Measurements from ENCODE around the gene OARD1.
"Not testable (repeated sequence)": the region's sequence is repeated elsewhere in the genome, so short reads cannot be mapped to it uniquely, and the experiment has no call there.

OARD1 gene

DNA sequence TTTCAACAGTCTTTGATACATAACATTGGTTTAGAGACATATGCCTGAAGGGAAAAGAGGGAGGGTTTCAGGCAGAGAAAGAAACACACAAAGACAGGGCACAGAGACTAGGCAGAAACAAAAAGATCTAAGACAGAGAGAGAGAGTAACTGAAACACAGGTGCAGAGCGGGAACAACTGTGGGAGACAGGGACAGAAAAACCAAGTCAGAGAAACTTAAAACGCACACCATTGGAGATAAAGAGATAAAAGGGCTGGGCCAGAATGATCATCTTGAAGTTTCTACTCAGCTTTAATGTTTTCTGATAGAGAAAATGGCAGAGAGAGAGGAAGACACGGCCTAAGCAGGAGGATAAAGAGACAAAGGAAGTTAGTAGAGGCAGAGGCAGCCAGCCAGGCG lies 44.9 kb downstream of the OARD1 start:
- no peak for DNase-seq (ENCODE audit: low read depth, low spot score)

DNA sequence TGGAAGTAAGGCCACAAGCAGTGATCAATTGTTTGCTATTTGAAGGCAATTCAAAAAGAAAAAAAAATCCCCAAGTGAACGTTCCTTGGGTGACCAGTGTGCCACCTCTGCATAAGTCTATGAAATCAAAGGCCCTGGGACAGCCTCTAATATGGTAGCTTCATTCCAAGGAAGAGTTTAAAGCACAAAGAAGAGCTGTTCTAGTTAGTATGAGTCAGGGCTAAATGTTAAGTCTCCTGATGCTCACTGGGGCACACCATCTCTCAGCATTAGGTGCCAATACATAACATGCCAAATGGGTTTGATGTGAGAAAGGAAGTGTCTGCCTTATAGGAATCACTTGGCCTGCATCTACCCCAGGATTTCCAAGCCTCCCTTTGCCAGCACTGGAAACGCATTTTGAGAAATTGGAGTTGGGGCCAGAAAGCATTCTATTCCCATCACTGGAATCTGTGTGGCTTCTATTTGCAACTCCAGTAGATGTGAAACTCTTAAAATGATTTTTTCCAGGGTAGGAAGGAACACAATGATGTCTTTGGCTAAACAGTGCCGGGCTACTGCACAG lies 46.1 kb downstream of the OARD1 start:
- DNase-seq (ENCODE audit: low read depth, low spot score): no peak

DNA sequence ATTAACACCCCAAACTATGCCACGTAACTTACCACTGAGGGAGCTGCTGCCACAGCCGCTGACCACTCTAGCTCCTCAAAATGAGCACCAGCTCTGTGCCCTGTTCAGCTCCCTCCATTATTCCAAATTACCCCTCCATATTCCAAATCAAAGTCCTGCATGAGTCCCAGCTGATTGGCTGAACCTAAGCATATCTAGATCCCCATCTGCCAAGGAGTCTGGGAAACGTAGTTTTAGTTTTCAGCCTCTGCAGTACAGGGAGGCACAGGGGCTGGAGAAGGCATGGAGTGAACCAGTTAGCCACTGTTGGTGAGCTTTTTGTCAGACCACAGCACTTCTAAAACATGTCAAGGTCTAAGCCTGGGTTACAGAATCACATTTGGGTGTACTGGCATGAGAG lies 49.0 kb downstream of the OARD1 start:
- DNase-seq (ENCODE audit: low read depth, low spot score): no peak

DNA sequence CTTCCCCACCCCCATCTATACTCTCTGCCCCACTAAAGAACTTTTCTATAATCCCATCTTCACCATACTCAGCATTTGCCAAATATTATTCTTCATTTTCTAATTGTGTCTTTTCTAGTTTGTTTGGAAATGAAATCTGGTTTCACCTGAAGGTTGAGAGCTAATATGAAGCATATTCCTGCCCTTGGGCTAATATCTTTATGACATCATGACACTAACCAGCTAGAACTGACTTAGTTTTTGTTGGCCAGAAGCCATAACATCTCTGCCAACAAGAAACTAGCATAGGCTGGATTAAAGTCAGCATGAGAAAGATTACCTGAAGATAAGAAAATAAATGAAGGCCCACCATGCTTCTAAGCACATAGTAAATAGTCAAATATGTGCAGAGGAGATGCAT lies 49.9 kb downstream of the OARD1 start:
- no peak for DNase-seq (ENCODE audit: low read depth, low spot score)

DNA sequence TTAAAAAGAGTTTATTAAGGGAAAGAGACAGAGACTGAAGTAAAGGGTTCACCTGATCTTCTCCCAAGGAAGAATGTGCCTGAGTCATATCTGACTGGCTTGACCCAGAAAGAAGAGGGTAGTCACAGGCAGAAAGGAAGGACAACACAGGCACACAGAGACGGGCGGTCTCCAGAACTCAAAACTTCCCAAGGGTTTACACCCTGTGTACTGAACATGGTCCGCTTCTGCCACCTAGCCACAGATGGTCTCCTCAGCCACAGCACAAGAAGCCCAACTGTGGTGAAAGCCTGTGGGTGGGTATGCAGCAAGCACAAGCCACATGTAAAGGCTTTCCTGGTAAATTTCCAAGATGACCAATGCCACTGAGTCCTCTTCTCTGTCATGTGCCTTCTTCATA lies 50.3 kb downstream of the OARD1 start:
- no peak for DNase-seq (ENCODE audit: low read depth, low spot score)

DNA sequence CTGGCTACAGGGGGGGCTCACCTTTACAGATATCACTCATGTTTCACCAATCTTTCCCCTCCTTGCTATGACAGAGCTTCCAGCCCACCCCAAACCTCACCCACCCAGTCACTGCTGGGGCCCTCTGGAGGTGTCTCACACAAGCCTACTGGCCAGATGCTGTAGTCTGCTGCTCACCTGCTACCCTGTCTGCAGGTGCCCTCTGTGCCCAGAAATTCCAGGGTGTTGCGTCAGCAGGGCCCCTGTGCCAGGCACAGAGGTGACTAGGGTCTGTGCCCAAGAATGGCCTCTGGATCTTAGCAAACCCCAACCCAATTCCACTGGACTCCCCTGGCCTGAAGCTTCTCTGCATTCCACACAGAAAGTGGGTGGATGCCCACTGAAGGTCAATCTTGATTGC lies 54.5 kb downstream of the OARD1 start:
- no peak for DNase-seq (ENCODE audit: low read depth, low spot score)

DNA sequence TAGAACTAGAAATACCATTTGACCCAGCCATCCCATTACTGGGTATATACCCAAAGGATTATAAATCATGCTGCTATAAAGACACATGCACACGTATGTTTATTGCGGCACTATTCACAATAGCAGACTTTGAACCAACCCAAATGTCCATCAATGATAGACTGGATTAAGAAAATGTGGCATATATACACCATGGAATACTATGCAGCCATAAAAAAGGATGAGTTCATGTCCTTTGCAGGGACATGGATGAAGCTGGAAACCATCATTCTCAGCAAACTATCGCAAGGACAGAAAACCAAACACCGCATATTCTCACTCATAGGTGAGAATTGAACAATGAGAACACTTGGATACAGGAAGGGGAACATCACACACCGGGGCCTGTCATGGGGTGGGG lies 56.3 kb downstream of the OARD1 start:
- not testable (repeated sequence) for DNase-seq (ENCODE audit: low read depth, low spot score)

DNA sequence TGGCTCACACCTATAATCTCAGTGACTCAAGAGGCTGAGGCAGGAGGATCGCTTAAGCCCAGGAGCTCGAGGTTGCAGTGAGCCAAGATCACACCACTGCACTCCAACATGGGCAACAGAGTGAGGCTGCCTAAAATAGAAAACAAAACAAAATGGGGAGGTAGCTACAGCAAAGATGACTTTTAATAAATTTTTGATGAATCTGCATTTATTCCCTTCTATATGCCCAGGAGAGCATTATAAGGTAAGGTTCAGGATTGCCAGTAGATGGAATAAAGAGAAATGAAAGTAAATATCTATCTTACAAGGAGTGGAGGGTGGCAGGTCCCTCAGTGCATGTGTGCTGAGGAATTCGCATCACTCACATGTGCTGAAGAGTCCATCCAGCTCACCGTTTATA lies 57.4 kb downstream of the OARD1 start:
- no peak for DNase-seq (ENCODE audit: low read depth, low spot score)

Data from activated naive CD8-positive, alpha-beta T cell treated with anti-CD3 and anti-CD28 coated beads, Interleukin-2, amount 50 U/mL, for 16 hours (primary cell).